DOHH2 (cell line): ENCODE data around the gene PBX4.

Experiments used
- EZH2phosphoT487 ChIP-seq: fragments of 200-600 bp; sonication (generic); IDR thresholded peaks from 2 replicates; pipeline ENCODE4 v1.6.1; 2017; ENCODE audit warnings: borderline replicate concordance, mild to moderate bottlenecking, antibody characterized with exemption, low read length, moderate library complexity, mixed read lengths
- TF ChIP-seq, protein P1 (sequence below): fragments of 200-600 bp; sonication (generic); IDR thresholded peaks from one replicate; pipeline ENCODE4 v1.5.1; 2014; ENCODE audit warnings: antibody characterized with exemption, mild to moderate bottlenecking, low read depth, low read length; ENCODE audit not compliant: poor library complexity, severe bottlenecking

DNA sequence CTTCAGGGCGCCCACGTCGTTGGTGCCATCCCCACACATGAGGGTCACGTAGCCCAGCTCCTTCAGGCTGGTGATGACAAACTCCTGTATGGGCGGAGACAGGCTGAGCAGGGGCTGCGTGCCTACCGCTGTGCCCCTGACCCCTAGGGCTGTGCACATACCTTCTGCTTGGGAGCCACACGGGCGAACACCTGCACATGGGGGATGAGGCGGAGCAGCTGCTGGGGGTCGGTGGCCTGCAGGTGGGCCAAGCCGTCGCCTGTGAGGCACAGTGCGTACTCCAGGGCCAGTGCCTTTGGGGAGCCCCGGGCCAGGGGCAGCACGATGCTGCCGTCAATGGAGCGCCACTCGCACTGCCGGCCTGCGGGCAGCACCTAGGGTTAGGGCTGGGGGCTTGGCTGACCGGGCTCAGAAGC, 31.1 kb upstream of the PBX4 start:
- TF ChIP-seq, protein P1, sequence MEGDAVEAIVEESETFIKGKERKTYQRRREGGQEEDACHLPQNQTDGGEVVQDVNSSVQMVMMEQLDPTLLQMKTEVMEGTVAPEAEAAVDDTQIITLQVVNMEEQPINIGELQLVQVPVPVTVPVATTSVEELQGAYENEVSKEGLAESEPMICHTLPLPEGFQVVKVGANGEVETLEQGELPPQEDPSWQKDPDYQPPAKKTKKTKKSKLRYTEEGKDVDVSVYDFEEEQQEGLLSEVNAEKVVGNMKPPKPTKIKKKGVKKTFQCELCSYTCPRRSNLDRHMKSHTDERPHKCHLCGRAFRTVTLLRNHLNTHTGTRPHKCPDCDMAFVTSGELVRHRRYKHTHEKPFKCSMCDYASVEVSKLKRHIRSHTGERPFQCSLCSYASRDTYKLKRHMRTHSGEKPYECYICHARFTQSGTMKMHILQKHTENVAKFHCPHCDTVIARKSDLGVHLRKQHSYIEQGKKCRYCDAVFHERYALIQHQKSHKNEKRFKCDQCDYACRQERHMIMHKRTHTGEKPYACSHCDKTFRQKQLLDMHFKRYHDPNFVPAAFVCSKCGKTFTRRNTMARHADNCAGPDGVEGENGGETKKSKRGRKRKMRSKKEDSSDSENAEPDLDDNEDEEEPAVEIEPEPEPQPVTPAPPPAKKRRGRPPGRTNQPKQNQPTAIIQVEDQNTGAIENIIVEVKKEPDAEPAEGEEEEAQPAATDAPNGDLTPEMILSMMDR = no peak
- TF ChIP-seq EZH2phosphoT487 = no peak
